8988T (cell line): Measurements from ENCODE around the gene GPR62.

Experiments used
- DNase-seq: peaks from one replicate; pipeline ENCODE4 v3.0.0; 2011

GPR62 gene

GRCh38 chr3:51955893-51956770 is 951 bp downstream of the GPR62 start:
- DNase-seq: peak; percentile 87

DNA sequence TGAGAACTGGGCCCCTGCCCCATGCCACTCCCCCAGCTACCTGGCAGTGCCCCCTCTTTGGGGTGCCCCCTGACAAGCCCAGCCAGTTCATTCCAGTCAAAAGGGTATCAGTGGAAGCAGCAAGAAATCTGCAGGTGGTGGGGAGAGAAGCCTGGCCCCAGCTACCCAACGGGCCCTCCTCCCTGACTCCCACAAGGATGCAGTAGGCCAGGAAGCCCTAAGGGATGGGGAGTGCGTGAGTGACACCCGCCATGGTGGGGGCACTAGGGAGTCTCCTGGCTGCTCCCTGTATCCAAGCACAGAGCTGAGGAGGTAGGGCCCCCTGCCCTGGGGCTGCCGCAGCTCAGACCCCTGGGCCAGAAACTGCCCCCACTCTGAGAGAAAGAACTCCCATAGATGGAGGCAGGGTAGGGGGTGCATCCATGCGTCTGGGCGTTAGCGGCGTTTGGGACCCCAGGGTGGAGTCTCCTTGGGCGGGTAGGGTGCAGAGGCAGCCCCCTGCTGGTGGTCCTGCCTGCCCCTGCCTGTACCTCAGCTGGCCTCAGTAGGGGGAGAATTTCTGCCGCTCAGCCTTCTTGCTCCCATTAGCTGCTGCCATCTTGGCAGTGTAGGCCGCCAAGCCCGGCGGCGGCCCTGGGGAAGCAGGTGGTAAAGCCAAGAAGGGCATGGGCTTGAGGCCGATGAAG is 2.5 kb downstream of the GPR62 start:
- no peak for DNase-seq

DNA sequence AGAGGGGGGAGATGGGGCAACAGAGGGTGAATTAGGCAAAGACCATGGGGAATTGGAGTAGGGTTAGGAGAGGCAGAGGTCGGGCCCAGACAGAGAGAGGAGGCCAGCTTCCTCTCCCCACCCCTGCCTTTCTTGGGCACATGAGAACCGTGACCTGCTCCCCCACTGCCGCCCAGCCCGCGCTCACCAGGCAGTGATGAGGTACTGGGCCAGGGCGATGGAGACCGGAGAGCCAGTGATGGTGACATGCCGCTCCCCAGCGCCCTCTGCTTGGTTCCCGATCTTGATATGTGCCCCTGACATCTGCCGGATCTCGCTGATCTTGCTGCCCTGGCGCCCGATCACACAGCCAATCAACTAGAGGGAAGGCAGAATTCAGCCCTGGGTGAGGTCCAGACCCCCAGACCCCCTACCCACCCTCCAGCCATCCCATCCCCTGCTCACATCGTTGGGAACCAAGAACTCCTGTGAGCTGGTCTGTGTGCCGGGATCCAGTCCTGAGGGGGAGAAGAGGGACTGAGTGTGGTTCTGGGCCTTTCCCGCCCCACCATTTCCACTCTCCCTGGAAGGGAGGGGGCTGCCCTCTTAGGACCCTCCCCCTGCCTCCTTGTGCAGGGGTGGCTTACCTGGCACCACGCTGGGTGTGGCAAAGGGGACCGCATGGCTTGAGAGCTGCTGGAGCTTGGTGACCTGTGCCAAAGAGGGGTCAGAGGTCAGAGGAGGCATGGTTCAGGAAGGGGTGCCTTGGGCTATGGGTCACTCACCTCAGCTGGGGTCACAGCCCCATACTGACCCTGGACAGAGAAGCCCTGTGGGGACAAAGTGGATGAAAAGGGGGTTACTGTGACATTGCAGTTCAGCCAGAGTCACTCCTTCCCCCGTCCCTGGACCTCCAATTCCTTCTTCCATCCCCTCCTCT is 3.7 kb downstream of the GPR62 start:
- DNase-seq: no peak

- no peak for DNase-seq
Observed at GRCh38 chr3:51959651-51960050, 4.5 kb downstream of the GPR62 start.

- no peak for DNase-seq
Observed at GRCh38 chr3:51960386-51960785, 5.2 kb downstream of the GPR62 start.

- no peak for DNase-seq
Observed at GRCh38 chr3:51961011-51961410, 5.8 kb downstream of the GPR62 start.

- no peak for DNase-seq
Observed at GRCh38 chr3:51961602-51962569, 6.7 kb downstream of the GPR62 start.

DNA sequence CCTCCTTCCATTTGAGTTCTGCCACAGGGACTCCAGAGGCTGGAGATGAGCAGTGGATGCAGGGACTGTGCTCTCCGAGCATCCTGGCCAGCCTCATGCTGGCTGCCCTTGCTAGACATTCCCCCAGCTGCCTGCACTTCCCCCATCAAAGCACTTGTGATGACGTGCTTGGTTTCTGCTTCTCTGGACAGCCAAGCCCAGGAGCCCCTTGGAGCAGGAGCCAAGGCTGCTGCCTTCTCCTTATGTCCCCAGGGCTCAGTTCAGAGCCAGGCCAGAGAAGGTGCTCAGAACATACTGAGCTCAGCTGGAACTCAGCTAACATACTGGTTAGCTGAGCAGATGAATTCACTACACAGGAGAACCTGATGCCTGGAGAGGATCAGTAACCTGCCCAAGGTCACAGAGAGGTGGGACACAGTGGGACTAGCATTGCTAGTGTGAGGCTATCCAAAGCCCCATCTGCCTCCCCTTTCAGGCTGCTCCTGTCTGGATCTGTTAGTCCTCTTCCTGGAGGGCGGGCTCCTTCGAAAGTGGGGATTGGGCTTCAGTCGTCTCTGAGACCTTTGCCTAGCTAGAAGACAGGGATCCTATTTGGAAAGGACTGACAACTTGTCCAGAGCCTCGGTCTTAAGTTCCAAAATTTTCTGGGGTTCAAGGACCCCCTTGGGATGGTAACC is 7.8 kb downstream of the GPR62 start:
- DNase-seq: no peak

GRCh38 chr3:51963951-51964451 is 8.8 kb downstream of the GPR62 start:
- DNase-seq: no peak

DNA sequence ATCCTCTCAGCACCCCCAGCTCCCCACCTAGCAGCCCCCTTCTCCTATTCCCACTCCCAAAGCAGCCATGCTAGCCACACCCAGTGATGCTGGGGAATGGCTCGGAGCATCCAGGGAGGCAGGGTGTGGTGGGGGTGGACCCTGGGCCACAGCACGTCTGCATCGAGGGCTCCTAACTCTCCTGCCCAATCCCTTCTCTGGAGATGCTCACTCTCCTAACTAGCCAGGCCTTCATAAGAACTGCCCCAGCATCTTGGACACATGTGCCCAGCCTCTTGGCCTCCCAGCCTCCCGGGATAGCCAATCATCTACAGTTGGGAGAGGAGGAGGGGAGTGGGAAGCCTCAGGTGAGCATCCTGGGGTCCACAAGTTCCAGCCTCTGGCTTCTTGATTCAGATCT is 9.3 kb downstream of the GPR62 start:
- no peak for DNase-seq

DNA sequence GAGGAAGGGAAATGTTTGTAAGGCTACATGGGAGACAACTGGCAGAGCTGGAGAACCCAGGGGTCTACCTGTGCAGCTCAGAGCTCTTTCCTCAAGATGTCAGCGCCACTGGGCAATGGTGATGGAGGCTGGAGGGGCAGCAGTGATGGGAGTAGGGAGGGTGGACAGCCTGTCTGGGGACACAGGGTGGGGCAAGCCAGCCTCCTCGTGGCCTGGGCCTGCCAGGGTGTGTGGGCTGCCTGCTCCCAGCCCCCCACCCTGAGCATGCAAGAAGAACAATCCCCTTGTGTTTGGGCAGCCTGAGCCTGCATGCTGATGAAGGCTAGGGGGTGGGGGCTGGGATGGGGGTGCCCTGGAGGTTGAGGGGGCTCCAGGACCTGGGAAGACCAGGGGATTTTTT is 10.8 kb downstream of the GPR62 start:
- DNase-seq: no peak

GRCh38 chr3:51966486-51966885 is 11.3 kb downstream of the GPR62 start:
- no peak for DNase-seq

DNA sequence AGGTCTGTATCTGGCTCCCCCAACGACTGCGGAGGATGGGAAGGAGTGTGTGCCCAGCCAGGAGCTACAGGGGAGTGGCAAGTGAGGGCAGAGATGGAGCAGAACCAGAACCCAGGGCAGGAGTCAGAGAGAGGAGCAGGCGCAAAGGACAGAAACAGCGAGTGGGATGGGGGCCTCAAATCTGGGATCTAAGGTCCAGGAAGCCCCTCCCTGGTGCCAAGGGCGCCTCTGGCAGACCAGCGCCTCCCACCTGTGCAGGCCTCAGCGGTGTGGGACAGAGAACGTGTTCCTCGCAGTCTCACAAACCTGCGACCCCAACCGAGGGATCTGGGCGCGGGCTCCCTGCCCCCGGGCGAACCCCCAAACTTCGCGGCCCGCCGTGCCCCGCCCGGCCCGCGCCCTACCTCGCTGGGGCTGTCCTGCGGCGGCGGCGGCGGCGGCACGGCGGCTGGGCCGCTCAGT is 11.8 kb downstream of the GPR62 start:
- DNase-seq: no peak

DNA sequence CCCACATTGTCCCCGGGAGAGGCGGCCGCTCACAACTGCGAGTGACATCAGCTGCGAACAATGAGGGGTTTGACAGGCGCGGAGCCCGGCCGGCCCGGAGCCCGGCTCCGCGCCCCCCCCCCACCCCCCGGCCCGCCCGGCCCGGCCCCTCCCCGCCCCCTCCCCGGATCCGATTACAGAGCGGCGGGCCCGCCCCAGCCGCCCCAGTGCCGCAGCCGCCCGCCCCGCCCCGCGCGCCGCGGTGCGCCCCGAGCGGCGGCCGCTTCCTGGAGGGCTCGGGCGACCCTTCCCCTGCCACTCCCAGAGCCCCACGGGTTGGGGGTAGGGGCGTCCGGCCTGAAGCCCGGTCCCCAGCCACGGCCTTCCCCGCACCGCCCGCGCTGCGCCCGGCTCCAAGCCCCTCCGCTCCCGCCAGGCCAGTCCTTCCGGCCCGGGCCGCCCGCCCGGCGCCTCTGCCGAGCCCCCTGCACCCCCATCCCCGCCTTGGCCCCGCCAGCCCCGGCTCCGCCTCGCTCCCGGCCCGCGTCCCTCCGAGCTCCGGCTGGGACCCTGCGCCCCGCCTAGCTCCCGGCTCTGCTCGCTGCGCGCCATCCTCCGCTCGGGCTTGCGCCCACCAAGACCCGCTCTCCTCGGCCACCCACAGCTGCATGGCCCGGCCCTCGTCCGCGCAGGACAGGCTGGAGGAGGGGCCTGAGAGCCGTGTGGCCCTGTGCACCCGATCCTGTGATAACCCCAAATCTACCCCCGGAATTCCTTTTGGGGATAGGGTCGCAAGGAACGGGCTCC is 12.4 kb downstream of the GPR62 start, which contains the start of gene PCBP4:
Gene PCBP4, minus strand, starts transcription at position 71 of the 786 bp plus-strand sequence. CDS start 6,214 bp downstream, outside the sequence.
- no peak for DNase-seq

GRCh38 chr3:51968170-51968775 is 13.1 kb downstream of the GPR62 start:
- no peak for DNase-seq

GRCh38 chr3:51968883-51969678 is 13.9 kb downstream of the GPR62 start:
- DNase-seq: no peak

DNA sequence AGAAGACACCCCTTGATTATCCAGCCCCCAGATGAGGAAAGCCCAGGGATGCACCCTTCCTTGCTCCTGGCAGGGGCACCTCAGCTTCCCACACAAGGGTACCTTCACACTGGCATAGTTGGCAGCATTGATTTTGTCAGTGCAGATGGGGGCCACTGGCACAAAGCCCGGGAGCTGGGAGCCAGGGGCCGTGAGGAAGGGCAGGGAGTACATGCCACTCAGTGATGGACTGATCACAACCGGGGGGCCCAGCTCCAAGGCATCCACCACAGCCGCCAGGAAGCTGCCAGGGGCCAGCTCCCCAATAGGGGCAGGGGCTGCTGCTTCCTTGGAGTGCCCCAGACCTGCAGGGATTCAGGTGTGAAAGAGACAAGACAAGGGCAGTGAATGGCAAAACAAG is 14.7 kb downstream of the GPR62 start:
- no peak for DNase-seq

DNA sequence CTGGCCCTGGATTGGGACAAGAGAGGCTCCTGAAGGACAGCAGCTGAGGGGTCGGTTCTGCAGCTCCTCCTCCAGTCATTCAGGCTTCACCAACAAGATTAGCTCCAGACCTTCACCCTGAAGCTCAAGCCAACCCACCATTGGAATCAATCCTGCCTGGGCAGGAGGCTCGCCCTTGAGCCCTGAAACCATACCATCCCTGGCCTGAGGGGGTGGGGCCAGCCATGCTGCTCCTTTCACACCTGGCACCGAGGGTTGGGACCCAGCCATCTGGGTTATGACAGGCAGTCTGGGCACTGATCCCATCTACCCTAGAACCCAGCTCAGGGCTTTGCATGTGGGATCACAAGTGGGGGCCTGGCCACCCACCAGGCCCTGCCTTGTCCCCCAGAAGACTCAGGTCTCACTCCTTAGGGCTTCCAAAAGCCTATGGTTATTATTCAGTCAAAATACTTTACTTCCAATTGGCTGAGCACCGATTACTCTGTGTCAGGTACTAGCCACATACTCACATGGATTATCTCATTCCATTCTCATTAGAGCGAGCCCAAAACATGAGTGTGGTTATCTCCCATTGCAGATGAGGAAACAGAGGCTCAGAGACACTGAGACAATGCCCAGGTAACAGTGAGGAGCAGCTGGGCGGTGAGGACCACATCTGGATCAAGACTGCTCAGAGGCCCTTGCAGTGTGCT is 15.6 kb downstream of the GPR62 start:
- DNase-seq: no peak
